K562 (cell line): ENCODE results near the gene TAAR2. TPM values are rescaled to one million over a fixed set of nuclear protein-coding genes. Genes with fewer than 3 reads are reported as not detected.

ENCODE experiments used
- ATAC-seq: fragments of 200-7000 bp; cut with Tn5 transposase; 3 replicates; pipeline ENCODE4 v1.9.1; 2020; ENCODE audit warnings: moderate library complexity
- BruUV-seq: library from RNA; stranded (reverse); fragments of 400-500 nt; replicated peaks from 2 replicates; lab custom pipeline; 2021; lab: Mats Ljungman, UMichigan
- CTCF ChIA-PET: fragments of 300-600 bp; formaldehyde crosslinking; extraction: SDS; loops from one replicate; lab custom pipeline; 2021; ENCODE audit warnings: low intra/inter-chr PET ratio; lab: Yijun Ruan, JAX
- POLR2A ChIA-PET: fragments of 300-600, 350-650 bp; sonication (Branson Sonifier 250); formaldehyde crosslinking; extraction: SDS; loops from one replicate; lab custom pipeline; 2021; ENCODE audit warnings: antibody characterized with exemption, inconsistent platforms; lab: Yijun Ruan, JAX
- DNase-seq, 4 experiments: peaks; one replicate each; pipeline versions ENCODE4 v3.0.0 to v3.0.0-alpha.2; 2011 to 2018; ENCODE audit warnings: low spot score in 3 of 4, mixed read lengths in 3 of 4; ENCODE audit errors: extremely low read depth in 1 of 4
- FAIRE-seq: peaks from 2 replicates; lab custom pipeline; 2011; peaks lifted over from hg19 to GRCh38; lab: Jason Lieb, UNC
- H2AFZ ChIP-seq: 2 replicates; pipeline ENCODE4 v1.6.0; 2011; ENCODE audit warnings: low read depth, low read length, control low read depth, inconsistent platforms
- H3K27ac ChIP-seq: fragments of 200-600 bp; 3 replicates; pipeline ENCODE4 v1.8.0; 2011; ENCODE audit warnings: low read depth, mild to moderate bottlenecking, control low read depth, inconsistent platforms, low read length, moderate library complexity, mixed read lengths; ENCODE audit errors: extremely low read depth
- H3K27me3 ChIP-seq, 2 experiments: fragments of 300-600 bp in 1 of 2; 2 replicates in 1 of 2; 3 replicates in 1 of 2; pipeline versions ENCODE4 v1.6.0 to v1.8.0; 2011; ENCODE audit warnings: inconsistent platforms in 2 of 2, low read length in 2 of 2, mild to moderate bottlenecking in 1 of 2, mixed read lengths in 1 of 2, moderate library complexity in 1 of 2; ENCODE audit not compliant: control insufficient read depth in 2 of 2, insufficient read depth in 2 of 2
- H3K36me3 ChIP-seq: fragments of 300-600 bp; 3 replicates; pipeline ENCODE4 v1.8.0; 2011; ENCODE audit warnings: mild to moderate bottlenecking, low read length, inconsistent platforms; ENCODE audit not compliant: control insufficient read depth, insufficient read depth
- H3K4me1 ChIP-seq, 2 experiments: fragments of 200-600 bp in 1 of 2; replicated peaks in 1 of 2; 2 replicates in 1 of 2; 3 replicates in 1 of 2; pipeline versions ENCODE4 v1.5.1 to v1.8.0; 2011; ENCODE audit warnings: inconsistent platforms in 2 of 2, low read length in 2 of 2, mild to moderate bottlenecking in 1 of 2, mixed read lengths in 1 of 2, moderate library complexity in 1 of 2; ENCODE audit not compliant: control insufficient read depth in 2 of 2, insufficient read depth in 2 of 2
- H3K4me2 ChIP-seq: 2 replicates; pipeline ENCODE4 v1.6.1; 2011; ENCODE audit warnings: low read length, control low read depth, inconsistent platforms, mixed read lengths; ENCODE audit not compliant: insufficient read depth
- H3K4me3 ChIP-seq: fragments of 200-600 bp; sonication (generic), shearing (Covaris generic); 2 replicates; pipeline ENCODE4 v1.5.1; 2016; ENCODE audit warnings: control low read depth, inconsistent platforms
- H3K79me2 ChIP-seq: fragments of 200-600 bp; 3 replicates; pipeline ENCODE4 v1.8.0; 2011; ENCODE audit warnings: low read length, inconsistent platforms; ENCODE audit not compliant: control insufficient read depth, insufficient read depth
- H3K9ac ChIP-seq, 2 experiments: 2 replicates each; pipeline versions ENCODE4 v1.6.0 to v1.6.1; 2011; ENCODE audit warnings: low read depth in 2 of 2, low read length in 2 of 2, control low read depth in 1 of 2, inconsistent platforms in 1 of 2, mild to moderate bottlenecking in 1 of 2, mixed read lengths in 1 of 2; ENCODE audit not compliant: insufficient read depth in 1 of 2
- H3K9me1 ChIP-seq: one replicate; pipeline ENCODE4 v1.6.0; 2011; ENCODE audit warnings: inconsistent platforms, mild to moderate bottlenecking, low read length, moderate library complexity; ENCODE audit not compliant: control insufficient read depth, insufficient read depth
- H3K9me3 ChIP-seq: replicated peaks from 2 replicates; pipeline ENCODE4 v1.5.1; 2011; ENCODE audit warnings: low read depth, low read length, inconsistent platforms; ENCODE audit not compliant: control insufficient read depth, insufficient read depth
- H4K20me1 ChIP-seq: replicated peaks from 2 replicates; pipeline ENCODE4 v1.6.1; 2011; ENCODE audit warnings: low read length, inconsistent platforms, mixed read lengths; ENCODE audit not compliant: control insufficient read depth, insufficient read depth
- ARHGAP35 ChIP-seq: fragments of 450-650 bp; IDR thresholded peaks from 2 replicates; pipeline ENCODE4 v1.6.1; 2018; ENCODE audit not compliant: partially characterized antibody
- BACH1 ChIP-seq: fragments of 200-800 bp; sonication (Bioruptor generic); IDR thresholded peaks from 2 replicates; pipeline ENCODE4 v1.6.1; 2016; ENCODE audit warnings: missing genetic modification characterization, missing compliant biosample characterization
- CLOCK ChIP-seq: fragments of 250-450 bp; sonication (Bioruptor Pico); IDR thresholded peaks from 2 replicates; pipeline ENCODE4 v1.4.0; 2020; ENCODE audit warnings: mild to moderate bottlenecking, moderate library complexity, borderline replicate concordance
- CTCF ChIP-seq, 3 experiments: IDR thresholded peaks in 2 of 3; conservative IDR thresholded peaks in 1 of 3; 2 replicates each; pipeline ENCODE4 v1.5.1; 2011 to 2012; ENCODE audit warnings: low read length in 3 of 3, mild to moderate bottlenecking in 3 of 3, control low read depth in 2 of 3, improper control_type of control experiment in 1 of 3, inconsistent platforms in 1 of 3, low read depth in 1 of 3, mixed read lengths in 1 of 3, moderate library complexity in 1 of 3; ENCODE audit not compliant: insufficient read depth in 2 of 3
- ESRRB ChIP-seq: fragments of 250-450 bp; sonication (Bioruptor Pico); IDR thresholded peaks from 2 replicates; pipeline ENCODE4 v1.5.0; 2020; ENCODE audit warnings: mild to moderate bottlenecking, moderate library complexity, borderline replicate concordance
- EZH2 ChIP-seq: IDR thresholded peaks from 2 replicates; pipeline ENCODE4 v1.6.1; 2012; ENCODE audit warnings: low read depth, mild to moderate bottlenecking, inconsistent platforms, low read length, borderline replicate concordance
- FOXJ3 ChIP-seq: sonication (generic); formaldehyde crosslinking; IDR thresholded peaks from 2 replicates; pipeline ENCODE4 v1.4.0; 2020; ENCODE audit warnings: mild to moderate bottlenecking, missing genetic modification reagents
- MTA1 ChIP-seq: fragments of 450-650 bp; IDR thresholded peaks from 2 replicates; pipeline ENCODE4 v1.6.1; 2017; ENCODE audit warnings: borderline replicate concordance
- TOE1 ChIP-seq, 2 experiments: fragments of 450-650 bp in 1 of 2; sonication (generic) in 1 of 2; formaldehyde crosslinking in 1 of 2; IDR thresholded peaks; 2 replicates each; pipeline versions ENCODE4 v1.7.1 to v1.8.0; 2016 to 2022; ENCODE audit warnings: borderline replicate concordance in 2 of 2, mild to moderate bottlenecking in 2 of 2, antibody characterized with exemption in 1 of 2, inconsistent platforms in 1 of 2, low read depth in 1 of 2, missing genetic modification reagents in 1 of 2, moderate library complexity in 1 of 2
- ZNF140 ChIP-seq: fragments of 250-450 bp; sonication (Bioruptor Pico); IDR thresholded peaks from 2 replicates; pipeline ENCODE4 v1.8.0; 2021; ENCODE audit warnings: moderate library complexity, mild to moderate bottlenecking, inconsistent platforms
- ZNF212 ChIP-seq: fragments of 450-650 bp; formaldehyde crosslinking; IDR thresholded peaks from 2 replicates; pipeline ENCODE4 v1.4.0; 2020; ENCODE audit warnings: mild to moderate bottlenecking
- ZNF384 ChIP-seq: IDR thresholded peaks from 2 replicates; pipeline ENCODE4 v1.6.1; 2012; ENCODE audit warnings: low read depth, low read length, improper control_type of control experiment
- ZNF695 ChIP-seq: fragments of 450-650 bp; formaldehyde crosslinking; IDR thresholded peaks from 2 replicates; pipeline ENCODE4 v1.4.0; 2020; ENCODE audit warnings: mild to moderate bottlenecking, moderate library complexity
- ZNF778 ChIP-seq: fragments of 450-650 bp; formaldehyde crosslinking; IDR thresholded peaks from 2 replicates; pipeline ENCODE4 v1.4.0; 2020; ENCODE audit warnings: mild to moderate bottlenecking, moderate library complexity
- ZNF785 ChIP-seq: fragments of 250-450 bp; sonication (Bioruptor Pico); IDR thresholded peaks from 2 replicates; pipeline ENCODE4 v1.4.0; 2020; ENCODE audit warnings: mild to moderate bottlenecking
- WGBS: fragments of 100-300 bp; shearing (Covaris generic); methylation state at CpG from one replicate; pipeline ENCODE4 v1.1.6; 2016; ENCODE audit warnings: low coverage, mixed read lengths; ENCODE audit not compliant: insufficient coverage; ENCODE audit errors: missing lambda C conversion rate; 5-methylcytosine and 5-hydroxymethylcytosine counted together
- in situ Hi-C: fragments of 300-500 bp; cut with MboI; formaldehyde crosslinking; loops from 4 replicates; pipeline ENCODE4 v1.15.0; 2018; ENCODE audit warnings: inconsistent platforms, mixed read lengths
- intact Hi-C: fragments of 100-400 bp; cut with micrococcal nuclease; formaldehyde crosslinking; loops from 2 replicates; pipeline ENCODE4 v1.14.2; 2022
- polyA plus RNA-seq, 8 experiments: library from polyadenylated mRNA; depleted of rRNA in 4 of 8; stranded (reverse) in 5 of 8; unstranded in 3 of 8; fragments of >200 nt; fragmentation: Nextera tagmentation in 2 of 8; fragmentation: Illumina TruSeq in 1 of 8; extraction: Ambion mirVana in 2 of 8; extraction: Trizol in 1 of 8; gene quantifications; 2 replicates each; pipeline versions ENCODE4 v1.2.1 to v1.2.3, GENCODE V29; 2011 to 2014; ENCODE audit warnings: inconsistent platforms in 1 of 8, missing spikeins in 1 of 8
- total RNA-seq, 7 experiments: library from RNA; depleted of rRNA in 6 of 7; stranded (reverse); fragments of >200 nt in 6 of 7; fragmentation: Illumina TruSeq in 2 of 7; extraction: Trizol in 2 of 7; gene quantifications; 2 replicates each; pipeline versions ENCODE4 v1.2.1 to v1.2.3, GENCODE V29; 2011 to 2021; ENCODE audit warnings: low replicate concordance in 1 of 7

The TAAR2 gene
- total and polyA plus RNA-seq, 9 of the 15 experiments (the other 6 are each of a cell fraction or from before 2014, with no cell fraction given), result not detected

- no peaks in the 10 kb centered on the region for H3K36me3 ChIP-seq
- H3K9me3 ChIP-seq, result no peaks in the 10 kb centered on the region
- no peak for TF ChIP-seq TOE1 (IDR thresholded peaks at IDR 0.05; ENCODE audit: borderline replicate concordance)
- no peak for TF ChIP-seq TOE1 (CRISPR knock-in tag; IDR thresholded peaks at IDR 0.05; ENCODE audit: borderline replicate concordance, low read depth)
- no peak for TF ChIP-seq ZNF778 (CRISPR knock-in tag)
- TF ChIP-seq ZNF212 (CRISPR knock-in tag), result no peak
- no peak for TF ChIP-seq ZNF785 (CRISPR knock-in tag)
- TF ChIP-seq ZNF384, result no peak
- no peak for TF ChIP-seq ESRRB (CRISPR knock-in tag)
- no peak for TF ChIP-seq EZH2
- TF ChIP-seq MTA1, result no peak
- TF ChIP-seq BACH1 (tag), result no peak
- no peak for TF ChIP-seq CTCF (IDR thresholded peaks at IDR 0.05 in 2 of 3, conservative IDR thresholded peaks at IDR 0.05 in 1 of 3; ENCODE audit: insufficient read depth in 2 of 3, low read depth in 1 of 3, low read length in 3 of 3)
- no peak for TF ChIP-seq ARHGAP35
- no peak for TF ChIP-seq ZNF695 (CRISPR knock-in tag)
- TF ChIP-seq CLOCK (CRISPR knock-in tag), result no peak
- no peak for TF ChIP-seq FOXJ3 (CRISPR knock-in tag)
- no peak for TF ChIP-seq ZNF140
- no peak for DNase-seq
- WGBS, result 6% methylated on average over 2 of the region's 2 CpGs
- CTCF ChIA-PET, result no interaction called here
- H3K9ac ChIP-seq, result no peak overlapping the region
- BruUV-seq, result no TSS peak
- no peak overlapping the region for H2AFZ ChIP-seq
- FAIRE-seq, result no peak
- H3K27ac ChIP-seq, result no peak overlapping the region
- intact Hi-C loops, result no loop called here
- no peaks in the 10 kb centered on the region for H4K20me1 ChIP-seq
- H3K9me1 ChIP-seq, result no peaks in the 10 kb centered on the region
- POLR2A ChIA-PET, result interaction anchor here (0.7 kb wide), 1 partner anchor 16 kb away, joined by 3 read pairs; no protein-coding TSS in a partner anchor
- H3K4me1 ChIP-seq, result no peaks in the 10 kb centered on the region
- H3K4me3 ChIP-seq, result no peak overlapping the region
- H3K4me2 ChIP-seq, result no peak overlapping the region
- no peaks in the 10 kb centered on the region for H3K27me3 ChIP-seq
- in situ Hi-C loops, result no loop called here
- ATAC-seq, result no peak
- H3K79me2 ChIP-seq, result no peaks in the 10 kb centered on the region
Measured at GRCh38 chr6:132592855-132593254, 31.2 kb downstream of the TAAR2 start.
